ENCODE data around the gene SEMA7A. TPM values are rescaled to one million over a fixed set of nuclear protein-coding genes. Genes with fewer than 3 reads are reported as not detected.
A peak's percentile ranks its signal among the peaks of the same experiment; 100 is the strongest.

SEMA7A gene
- polyA plus RNA-seq, 5 donors, result 4.2 to 7.1 (median 6.1) TPM

DNA sequence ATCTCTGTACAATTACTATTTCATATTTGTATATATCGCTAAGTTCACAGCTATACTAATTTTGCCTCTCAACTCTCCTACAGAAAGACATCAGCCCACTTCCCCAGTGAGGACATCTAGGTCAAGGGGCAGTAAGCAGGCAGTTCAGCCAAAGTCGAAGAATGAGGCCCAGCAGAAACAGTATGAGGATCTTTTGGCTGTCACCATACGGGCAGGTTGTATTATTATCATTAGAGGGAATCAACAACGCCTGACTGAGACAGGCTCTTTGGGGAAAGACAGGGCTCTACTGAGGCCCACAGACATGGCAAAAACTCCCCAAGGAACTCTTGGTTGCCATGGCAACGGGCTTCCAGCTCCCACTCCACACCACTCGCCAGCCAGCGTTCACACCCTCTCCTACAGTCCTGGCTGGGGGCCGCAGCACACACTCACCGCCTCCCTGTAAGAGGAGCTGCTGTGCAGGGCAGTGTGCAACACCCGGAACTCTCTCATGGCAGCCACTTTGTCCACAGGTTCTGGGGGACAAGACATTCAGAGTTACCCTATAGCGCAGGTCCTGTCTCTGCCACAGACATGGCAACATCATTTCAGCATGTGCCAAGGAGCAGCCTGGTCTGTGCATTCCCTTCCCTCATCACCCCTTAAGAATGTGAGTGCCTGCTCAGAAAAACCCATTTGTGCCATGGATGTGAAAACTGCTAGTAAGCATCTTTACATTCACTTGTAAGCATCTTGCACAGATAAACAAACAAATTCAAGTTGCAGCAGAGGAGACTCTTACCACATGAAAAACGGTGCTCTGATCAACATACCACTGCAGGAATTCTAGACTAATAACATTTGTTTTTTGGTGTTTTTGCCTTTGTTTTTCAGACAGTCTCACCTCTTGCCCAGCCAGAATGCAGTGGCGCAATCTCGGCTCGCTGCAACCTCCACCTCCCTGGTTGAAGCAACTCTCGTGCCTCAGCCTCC lies 18.4 kb upstream of the SEMA7A start:
- no peak for DNase-seq

DNA sequence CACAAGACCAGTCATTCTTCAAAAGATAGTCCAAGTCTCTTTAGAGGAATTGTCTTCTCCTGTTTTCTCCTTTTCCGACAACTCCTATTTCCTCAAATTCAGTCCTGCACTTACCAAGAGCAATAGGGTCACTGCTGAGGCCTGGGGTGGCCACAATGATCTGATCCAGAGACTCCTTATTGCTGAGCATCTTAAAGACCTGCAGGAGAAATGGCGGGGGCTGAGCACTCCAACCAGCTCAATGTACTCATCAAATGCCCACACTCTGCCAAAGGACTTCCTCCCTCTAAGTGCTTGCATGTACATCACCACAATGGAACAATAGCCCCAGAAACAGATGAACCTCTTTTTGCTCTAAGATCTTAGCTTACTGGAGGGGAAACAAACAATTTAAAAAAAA lies 17.6 kb upstream of the SEMA7A start:
- DNase-seq, result no peak

DNA sequence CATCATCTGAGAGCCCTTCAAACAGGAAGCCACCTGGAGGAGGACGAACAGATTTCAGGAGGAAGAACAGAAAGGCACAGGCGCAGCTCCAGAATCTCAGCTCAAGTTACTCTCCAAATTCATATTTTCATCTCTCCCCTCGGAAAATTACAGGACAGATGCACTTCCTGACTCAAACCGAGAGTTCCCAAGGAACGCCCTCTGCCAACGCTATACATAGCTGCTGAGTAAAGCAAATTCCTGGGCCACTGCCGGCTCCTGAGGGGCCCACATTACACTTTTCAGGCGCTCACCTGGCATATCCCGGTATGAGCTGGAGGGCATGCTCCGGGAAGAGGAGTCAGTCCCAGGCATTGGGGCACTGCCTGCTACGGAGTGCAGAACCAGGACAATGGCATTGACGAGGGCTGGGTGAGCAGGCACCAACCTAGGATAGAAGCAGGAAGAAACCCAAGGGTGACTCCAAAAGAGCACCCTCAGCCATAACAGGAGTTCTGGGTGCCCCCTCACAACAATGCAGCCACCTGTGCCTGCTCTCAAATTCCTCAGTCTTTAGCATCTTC lies 16.0 kb upstream of the SEMA7A start:
- no peak for DNase-seq

DNA sequence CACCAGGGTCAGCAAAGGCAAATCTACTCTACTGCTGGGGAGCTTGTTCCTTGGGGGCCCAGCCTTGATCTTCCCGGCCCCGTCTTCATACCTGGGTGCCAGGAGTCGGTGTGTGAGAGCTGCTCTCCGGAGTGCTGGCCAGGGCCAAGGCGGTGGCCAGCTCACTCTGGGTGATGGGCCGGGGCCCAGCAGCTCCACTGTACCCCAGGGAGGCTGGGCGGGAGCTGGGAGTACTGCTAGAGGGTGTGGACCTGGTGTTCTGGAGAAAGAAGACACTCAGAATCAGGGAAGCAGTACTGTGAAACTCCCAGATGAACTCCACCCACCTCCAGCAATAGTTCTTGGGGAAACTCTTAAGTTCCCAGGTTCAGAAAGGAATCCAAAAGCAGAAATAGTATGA lies 15.3 kb upstream of the SEMA7A start:
- DNase-seq, result no peak

DNA sequence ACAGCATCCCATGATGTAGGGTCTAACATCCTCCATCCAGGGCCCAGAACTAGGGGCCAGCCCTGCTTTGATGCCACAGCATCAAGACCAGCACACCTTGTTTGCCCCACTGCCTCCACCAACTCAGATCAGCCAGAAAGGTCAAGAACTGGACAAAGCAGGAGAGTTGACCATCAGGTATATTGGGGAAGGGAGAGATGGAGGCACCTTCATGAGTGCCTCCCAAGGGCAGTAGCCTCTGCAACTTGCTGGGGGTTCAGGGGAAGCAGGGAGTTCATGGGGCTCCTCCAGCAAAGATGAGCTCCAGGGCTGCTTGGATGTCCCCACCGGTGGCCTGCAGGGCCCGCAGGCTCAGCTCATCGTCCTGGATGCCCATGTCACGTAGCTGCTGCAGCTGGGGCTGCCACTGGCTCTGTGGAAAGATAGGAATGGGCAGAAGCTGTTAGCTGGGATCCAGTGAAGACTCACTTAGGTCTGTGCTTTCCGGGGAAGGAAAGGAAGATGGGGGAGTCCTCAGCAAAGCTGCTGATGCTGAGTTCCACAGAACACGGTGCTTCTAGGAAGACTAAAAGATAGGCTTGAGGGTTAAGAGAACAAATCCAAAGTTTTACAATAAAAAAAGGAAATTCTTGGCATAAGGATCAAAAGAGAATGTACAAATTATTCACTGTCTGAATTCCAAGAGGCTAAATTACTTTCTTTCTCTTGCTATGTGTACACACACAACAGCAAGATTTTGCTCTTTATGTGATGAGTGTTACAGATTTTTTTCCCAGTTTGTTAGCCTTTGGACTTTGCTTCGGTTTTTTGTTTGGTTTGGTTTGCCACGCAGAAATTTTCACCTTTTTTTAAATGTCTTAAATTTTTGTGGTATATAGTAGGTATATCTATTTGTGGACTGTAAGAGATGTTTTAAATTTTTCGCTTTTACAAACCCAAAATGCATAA lies 12.3 kb upstream of the SEMA7A start:
- no peak for DNase-seq

DNA sequence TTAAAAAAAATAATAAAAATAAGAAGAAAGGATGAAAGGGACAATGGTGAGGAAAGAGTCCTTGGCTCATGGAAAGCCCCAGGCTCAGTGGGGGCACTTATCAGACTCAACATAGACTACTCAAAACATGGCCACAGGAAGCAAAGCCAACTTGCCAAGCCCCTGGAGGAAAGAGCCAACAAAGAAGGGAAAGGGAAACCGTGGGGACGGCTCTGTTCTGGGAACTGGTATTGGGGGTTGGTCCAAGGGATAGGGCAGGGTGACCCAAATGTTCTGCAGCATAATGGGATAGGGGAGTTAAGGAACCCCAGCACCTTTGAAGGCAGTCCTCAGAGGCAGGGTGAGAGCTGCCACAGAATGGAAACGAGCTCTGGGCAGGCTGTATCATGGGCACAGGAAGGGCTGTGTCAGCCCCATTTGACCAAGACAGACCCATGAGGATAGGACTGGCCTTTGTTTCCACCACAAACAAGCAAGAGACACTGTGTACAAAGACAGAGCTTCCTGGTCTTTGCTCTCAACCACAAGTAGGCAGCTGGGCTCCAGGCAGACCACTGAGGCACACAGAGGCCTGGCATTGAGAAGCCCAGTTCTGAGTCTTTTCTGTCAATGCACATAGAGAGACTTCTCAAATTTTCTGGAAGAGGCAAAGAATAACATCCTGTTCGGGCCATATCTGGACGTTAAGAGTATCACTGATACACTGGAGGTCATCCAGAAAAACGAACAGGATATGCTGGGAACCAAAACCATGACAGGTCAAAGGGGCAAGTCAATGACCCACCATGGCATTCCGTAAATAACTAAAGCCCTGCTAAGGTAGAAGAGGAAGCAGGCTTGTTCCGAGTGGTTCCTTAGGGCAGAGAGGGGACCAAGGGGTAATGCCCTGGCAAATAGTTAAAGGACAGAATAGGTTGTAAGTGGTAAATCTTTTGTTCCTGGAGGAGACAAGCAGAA lies 10.6 kb upstream of the SEMA7A start:
- no peak for DNase-seq

DNA sequence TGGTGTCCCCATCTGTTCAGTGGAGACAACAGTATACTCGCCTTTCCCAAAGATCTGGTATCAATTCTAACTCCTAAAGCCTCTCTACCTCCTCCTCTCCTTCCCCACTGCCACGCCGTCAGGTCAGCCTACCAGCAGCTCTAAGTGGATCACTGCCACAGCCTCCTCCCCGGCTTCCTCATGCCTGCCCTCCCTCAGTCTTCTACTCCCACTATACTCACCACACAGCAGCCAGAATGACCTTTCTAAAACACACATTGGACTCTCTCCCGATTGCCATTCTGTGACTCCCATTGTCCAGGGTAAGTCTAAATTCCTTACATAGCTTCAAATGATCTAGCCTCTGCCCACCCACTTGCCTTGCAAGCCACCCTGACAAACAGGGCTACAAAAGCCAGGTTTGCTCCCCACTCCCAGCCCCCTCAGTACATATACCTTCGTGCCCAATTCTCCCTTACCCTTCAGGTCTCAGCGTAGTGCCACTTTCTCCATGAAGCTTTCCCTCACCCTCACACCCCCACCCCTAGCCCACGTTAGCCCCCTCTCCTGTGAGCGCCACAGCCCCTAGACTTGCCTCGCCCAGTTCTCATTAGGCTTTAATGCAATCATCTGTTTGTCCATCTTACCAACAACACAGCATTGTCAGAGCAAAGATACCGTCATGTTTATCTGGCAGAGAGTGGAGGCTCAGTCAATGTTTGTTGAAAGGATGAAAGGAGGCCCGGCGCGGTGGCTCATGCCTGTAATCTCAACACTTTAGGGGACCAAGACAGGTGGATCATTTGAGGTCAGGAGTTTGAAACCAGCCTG lies 9.5 kb upstream of the SEMA7A start:
- no peak for DNase-seq

DNA sequence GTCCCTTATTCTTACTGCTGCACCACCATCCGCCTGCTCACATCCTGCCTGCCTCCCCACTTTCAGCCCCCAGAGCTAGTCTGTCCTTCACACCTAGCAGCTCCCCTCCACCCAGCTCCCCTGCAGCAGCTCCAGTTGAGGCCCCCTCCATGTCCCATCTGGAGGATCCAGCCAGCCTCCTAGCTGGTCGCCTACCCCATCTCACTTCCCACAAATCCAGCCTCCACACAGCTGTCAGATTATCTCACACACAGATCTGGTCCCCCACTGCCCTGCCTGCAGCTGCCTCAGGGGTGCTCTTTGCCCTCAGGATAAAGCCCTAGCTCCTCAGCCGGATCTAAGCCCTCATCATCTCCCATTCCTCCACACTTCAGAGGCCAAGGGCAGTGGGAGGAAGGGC lies 8.8 kb upstream of the SEMA7A start:
- no peak for DNase-seq

DNA sequence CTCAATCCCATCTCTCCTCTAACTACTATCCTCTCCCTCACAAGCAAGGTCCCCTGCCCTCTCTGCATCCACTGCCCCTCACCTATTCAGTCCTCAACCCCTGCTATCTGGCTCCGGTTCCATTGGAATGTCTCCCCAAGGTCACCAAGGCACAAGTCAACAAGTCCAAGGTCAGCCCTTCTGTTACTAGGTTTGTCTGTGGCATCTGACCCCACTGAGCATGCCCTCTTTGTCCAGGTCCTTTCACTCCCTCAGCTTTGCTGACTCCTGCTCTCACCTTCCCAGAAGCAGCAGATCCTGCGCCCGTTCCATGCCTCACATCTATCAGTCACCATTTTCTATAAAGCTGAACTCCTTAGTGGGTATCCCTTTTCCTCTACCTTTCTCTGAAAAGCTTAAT lies 8.3 kb upstream of the SEMA7A start:
- DNase-seq, result no peak

DNA sequence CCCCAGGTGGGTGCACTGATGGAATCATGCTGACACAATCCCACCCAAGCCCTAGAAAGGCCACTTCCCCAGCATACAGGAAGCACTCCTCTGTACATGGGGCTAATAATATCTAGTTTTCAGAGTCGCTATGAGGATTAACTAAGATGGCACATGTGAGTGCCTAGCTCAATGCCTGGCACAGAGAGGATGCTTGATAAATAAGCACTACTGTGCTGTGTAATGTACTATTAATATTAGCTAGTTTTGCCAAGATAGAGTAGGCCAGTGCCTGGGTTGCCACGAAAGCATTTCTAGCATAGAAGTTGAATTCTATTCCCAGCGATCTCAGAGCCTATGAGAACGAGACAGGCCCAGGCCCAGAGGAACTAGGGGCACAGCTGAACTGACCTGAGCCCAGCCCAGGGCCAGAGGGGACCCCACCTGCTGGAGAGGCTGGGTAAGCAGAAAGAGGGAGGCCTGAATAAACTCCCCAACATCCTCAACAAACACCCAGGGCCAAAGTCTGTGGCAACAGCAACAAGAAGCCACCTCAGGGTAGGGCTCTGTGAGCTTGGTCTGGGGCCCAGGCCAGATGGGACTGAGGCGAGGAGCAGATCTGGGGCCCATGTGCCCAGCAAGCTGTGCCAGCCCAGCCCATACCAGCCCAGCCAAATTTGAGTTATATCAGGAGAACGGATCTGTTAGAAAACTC lies 7.6 kb upstream of the SEMA7A start:
- no peak for DNase-seq

DNA sequence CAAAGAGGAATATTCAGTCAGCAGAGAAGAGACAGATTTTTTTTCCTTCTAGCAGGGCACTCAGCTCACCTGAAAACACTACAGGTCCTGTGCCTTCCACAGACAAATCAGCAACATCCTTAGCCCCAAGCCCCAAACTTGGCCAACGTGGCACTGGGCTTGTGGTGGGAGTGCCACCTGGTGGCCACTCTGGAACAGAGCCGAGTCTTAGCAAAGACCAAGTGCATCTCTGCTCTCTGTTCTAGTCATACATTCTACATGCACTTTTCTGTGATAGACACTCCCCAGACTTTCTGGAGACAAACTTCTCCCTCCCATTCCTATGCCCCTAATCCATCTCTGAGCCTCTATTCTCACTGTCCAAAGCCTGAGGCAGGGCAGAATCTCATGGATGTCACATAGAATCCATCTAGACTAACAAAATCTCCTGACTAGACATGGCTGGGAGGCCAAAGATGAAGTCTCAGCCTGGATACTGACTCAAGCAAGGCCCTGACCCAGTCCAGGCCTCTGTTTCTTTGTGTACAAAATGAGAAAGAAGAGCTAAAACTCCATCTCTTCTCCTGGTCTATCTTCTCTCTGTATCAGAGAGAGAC lies 5.1 kb upstream of the SEMA7A start:
- peak; percentile 45 to 64 for DNase-seq

DNA sequence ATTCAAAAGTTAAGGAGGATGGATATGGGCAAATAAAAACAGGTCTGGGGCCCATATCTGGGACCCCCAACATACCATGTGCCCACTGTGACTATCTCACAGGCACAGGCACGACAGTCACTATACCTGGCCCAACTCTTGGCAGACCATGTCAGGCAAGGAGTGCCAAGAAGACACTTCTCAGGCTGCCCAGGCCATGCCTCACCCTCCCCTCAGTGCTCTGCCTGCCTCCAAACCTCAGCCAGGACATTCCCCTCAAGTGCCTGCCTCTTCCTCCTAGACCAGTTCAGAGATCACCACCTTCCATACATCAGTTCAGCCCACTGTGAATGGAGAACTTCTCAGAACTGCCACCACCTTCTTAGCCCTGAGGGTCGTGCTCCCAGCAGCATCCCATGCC lies 4.4 kb upstream of the SEMA7A start:
- DNase-seq, result no peak

DNA sequence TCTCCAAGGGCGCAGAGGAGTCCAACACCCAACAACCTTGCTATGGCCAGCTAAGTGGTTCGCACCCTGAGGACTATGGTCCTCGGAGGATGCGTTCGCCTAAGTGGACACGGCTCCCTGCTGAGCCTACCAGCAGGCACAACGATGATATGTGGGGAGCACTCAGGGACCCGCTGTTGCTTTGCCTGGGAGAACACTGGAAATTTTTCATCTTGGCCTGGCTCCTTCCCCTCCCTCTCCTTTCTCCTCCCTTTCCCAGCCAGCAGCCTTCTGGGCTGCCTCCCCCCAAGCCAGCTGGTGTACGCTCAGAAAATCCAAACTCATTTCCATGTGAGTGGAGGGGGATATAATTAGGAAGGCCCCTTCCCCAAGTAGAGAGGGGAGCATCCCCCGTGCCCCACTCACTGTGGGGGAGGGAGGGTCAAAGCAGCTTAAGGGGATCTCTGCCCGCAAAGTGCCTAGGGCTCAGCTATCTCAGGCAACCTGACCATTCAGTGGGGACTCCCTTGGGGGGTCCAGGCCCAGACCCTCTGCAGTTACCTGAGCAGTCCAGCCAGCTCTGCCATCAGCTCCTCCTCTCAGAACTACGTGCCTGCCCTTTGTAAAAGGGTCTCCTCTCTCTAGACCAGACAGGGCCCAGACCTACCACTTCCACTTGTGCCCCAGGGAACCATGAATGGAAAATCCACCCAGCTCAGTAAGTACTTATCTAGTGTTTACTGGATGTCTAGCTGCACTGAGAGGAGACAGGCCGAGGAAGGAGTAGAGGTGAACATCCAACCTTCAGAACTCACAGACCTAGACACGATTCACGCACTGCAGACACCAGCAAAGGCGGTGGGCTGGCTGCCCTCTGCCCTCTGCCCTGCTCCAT lies 742 bp upstream of the SEMA7A start:
- DNase-seq, result no peak

DNA sequence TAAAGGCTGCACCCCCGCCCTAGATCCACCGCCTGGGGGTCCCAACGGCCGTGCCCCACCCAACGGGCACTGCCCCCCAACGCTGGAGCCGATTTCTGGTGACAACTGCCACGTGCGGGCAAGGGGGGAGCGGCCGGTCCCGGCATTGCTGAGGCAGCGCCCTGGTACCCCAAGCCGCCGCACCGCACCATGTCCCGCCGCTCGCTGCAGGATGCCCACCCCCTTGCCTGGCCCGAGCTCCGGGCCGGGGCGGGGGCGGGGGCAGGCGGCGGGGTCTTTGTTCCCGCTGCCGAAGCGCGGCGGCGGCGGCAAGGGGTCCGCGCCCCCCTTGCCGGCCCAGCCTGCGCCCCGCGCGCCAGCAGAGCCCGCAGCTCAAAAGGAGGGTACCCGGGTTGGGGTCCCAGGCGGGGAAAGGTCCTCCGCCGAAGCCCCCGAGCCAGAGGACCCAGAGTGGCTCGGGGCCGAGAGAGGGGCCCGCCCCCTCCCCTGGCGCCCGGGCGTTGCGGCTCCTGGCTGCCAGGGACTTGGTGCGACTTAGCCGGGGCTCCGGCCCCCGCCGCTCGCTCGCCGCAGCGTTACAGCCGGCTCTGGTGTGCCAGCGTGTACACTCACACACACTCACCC lies 678 bp downstream of the SEMA7A start:
- DNase-seq, result no peak

DNA sequence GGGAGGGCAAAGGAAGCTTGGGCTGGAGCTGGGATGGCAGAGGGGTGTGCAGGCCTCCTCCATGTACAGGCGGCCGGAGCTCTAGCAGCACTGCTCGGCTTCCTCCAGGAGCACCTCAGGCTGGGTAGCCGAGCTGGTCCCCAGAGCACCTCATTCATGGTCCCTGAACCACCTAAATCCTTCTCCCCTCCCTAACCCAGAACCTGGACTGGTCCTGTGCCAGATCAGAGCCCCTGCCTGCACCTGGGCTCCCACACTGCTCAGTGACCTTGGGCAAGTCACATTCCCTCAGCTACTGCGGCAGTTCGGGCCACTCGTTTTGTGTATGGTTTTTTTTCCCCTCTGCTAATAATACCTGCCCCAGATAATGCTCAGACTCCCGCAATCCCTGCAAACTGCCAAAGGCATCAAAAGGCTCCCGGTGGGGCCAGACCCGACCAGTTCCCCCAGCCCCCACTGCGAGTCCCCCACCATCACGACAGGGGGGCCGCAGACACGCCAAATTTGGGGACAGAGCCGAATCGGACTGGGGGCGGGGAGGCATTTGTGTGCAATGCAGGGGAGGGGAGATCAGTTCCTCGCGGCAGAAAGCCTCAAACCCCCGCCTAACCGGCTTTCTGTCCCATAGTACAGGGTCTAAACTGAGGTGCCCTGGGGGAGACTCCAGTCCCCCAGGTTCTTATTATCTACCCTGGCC lies 1.3 kb downstream of the SEMA7A start:
- DNase-seq, result no peak

DNA sequence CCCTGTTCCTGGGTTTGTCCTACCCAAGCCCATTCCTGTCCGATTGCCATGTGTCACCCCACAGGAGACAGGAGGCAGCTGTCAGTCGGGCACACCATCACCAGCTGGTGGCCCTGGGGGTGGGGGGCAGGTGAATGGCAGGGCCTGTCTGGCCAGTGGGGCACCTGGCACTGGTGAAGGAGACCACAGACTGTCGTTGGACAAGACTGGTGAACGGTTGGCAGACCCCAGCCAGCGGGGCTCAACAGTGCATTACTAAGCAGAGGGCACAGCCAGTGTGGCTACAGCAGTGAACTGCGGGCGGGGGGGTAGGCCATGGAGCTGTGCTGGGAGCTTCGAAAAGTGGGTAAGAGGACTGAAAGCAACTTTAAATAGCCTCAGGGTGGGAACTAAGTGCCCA lies 2.1 kb downstream of the SEMA7A start:
- no peak for DNase-seq

DNA sequence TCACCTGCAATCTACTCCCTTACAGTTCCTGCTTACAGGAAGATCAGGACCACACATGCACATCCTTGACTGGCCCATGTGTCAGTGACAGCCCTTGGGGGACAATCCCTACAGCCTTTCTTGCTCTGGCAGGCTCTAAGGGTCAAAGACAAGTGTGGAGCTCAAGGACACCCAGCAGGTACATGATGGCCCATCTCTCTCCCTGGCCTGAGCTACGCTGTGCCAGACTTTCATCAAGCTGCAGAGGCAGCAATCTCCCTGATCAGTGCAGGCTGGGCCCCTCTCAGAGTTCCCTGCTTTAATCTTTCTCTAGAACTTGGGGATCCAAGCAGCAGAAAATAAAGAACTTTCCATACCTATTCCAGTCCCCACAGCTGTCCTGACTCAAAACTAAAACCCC lies 2.6 kb downstream of the SEMA7A start:
- no peak for DNase-seq

All from right lung (tissue), 5 donors.